G401 (cell line): ENCODE data around the gene RPL21. TPM values are rescaled to one million over a fixed set of nuclear protein-coding genes. Genes with fewer than 3 reads are reported as not detected.
"Not testable (repeated sequence)": the region's sequence is repeated elsewhere in the genome, so short reads cannot be mapped to it uniquely, and the experiment has no call there.

Experiments used
- DNase-seq: peaks from one replicate; pipeline ENCODE4 v3.0.0-alpha.2; 2015; ENCODE audit warnings: low spot score
- in situ Hi-C: cut with HindIII; loops from 2 replicates; pipeline ENCODE4 v1.10.0; 2016; ENCODE audit warnings: low sequenced_read_pairs, mixed read lengths
- total RNA-seq: library from RNA; depleted of rRNA; stranded (reverse); fragments of >200 nt; shearing (Covaris generic); gene quantifications from 2 replicates; pipeline ENCODE4 v1.2.3, GENCODE V29; 2014

RPL21 gene
- total RNA-seq, 1 experiment from 2014 or later: 1,415 TPM

- in situ Hi-C loops: no loop called here
- DNase-seq: no peak
Measured at GRCh38 chr13:27280841-27281240, 29.5 kb downstream of the RPL21 start.

- in situ Hi-C loops: no loop called here
- no peak for DNase-seq
Measured at GRCh38 chr13:27281420-27281819, 30.1 kb downstream of the RPL21 start.

- in situ Hi-C loops: no loop called here
- no peak for DNase-seq
Measured at GRCh38 chr13:27283906-27284493, 32.6 kb downstream of the RPL21 start.

- no peak for DNase-seq
- in situ Hi-C loops: no loop called here
Measured at GRCh38 chr13:27288392-27288791, 37.0 kb downstream of the RPL21 start.

- no peak for DNase-seq
Measured at GRCh38 chr13:27289011-27289665, 37.8 kb downstream of the RPL21 start.

GRCh38 chr13:27290715-27291114, 39.4 kb downstream of the RPL21 start:
- in situ Hi-C loops: no loop called here
- no peak for DNase-seq

More at GRCh38 chr13:27289011-27289665, 37.8 kb downstream of the RPL21 start:
- in situ Hi-C loops: no loop called here

- in situ Hi-C loops: not testable (repeated sequence)
Measured at GRCh38 chr13:27291967-27292366, 40.6 kb downstream of the RPL21 start.

GRCh38 chr13:27293076-27293691, 41.8 kb downstream of the RPL21 start:
- DNase-seq: no peak
- in situ Hi-C loops: no loop called here

More at GRCh38 chr13:27291967-27292366, 40.6 kb downstream of the RPL21 start:
- DNase-seq: not testable (repeated sequence)

GRCh38 chr13:27293873-27294515, 42.6 kb downstream of the RPL21 start:
- no peak for DNase-seq
- in situ Hi-C loops: no loop called here

GRCh38 chr13:27295096-27295495, 43.7 kb downstream of the RPL21 start:
- no peak for DNase-seq
- in situ Hi-C loops: no loop called here

GRCh38 chr13:27295660-27296059, 44.3 kb downstream of the RPL21 start:
- DNase-seq: no peak
- in situ Hi-C loops: no loop called here

- peak; percentile 97 for DNase-seq
- in situ Hi-C loops: no loop called here
Measured at GRCh38 chr13:27296496-27296895, 45.1 kb downstream of the RPL21 start.

- peak; percentile 76 for DNase-seq
- in situ Hi-C loops: no loop called here
Measured at GRCh38 chr13:27298849-27299248, 47.5 kb downstream of the RPL21 start.

GRCh38 chr13:27300406-27300805, 49.0 kb downstream of the RPL21 start:
- in situ Hi-C loops, DNase-seq: not testable (repeated sequence)

- DNase-seq: no peak
- in situ Hi-C loops: no loop called here
Measured at GRCh38 chr13:27300941-27301586, 49.7 kb downstream of the RPL21 start.

- in situ Hi-C loops: no loop called here
- DNase-seq: no peak
Measured at GRCh38 chr13:27302643-27303262, 51.4 kb downstream of the RPL21 start.

GRCh38 chr13:27304099-27304498, 52.7 kb downstream of the RPL21 start:
- DNase-seq: no peak
- in situ Hi-C loops: no loop called here

- in situ Hi-C loops: no loop called here
- no peak for DNase-seq
Measured at GRCh38 chr13:27304611-27305010, 53.3 kb downstream of the RPL21 start.
